Mucosa of descending colon (tissue), 3 donors: ENCODE data around the gene DDX24. TPM values are rescaled to one million over a fixed set of nuclear protein-coding genes. Genes with fewer than 3 reads are reported as not detected.

Experiments used
- ATAC-seq: fragments of 200-7000 bp; cut with Tn5 transposase; one replicate; pipeline ENCODE4 v1.9.1; 2020; ENCODE audit warnings: mild to moderate bottlenecking, moderate library complexity
- DNase-seq, 3 donors: peaks; one replicate each; pipeline ENCODE4 v3.0.0-alpha.2; 2020
- H3K36me3 ChIP-seq: fragments of 200-600 bp; one replicate; pipeline ENCODE4 v1.8.0; 2021; ENCODE audit warnings: low read depth, mild to moderate bottlenecking
- H3K4me1 ChIP-seq: fragments of 200-600 bp; one replicate; pipeline ENCODE4 v1.8.0; 2021; ENCODE audit warnings: low read depth, mild to moderate bottlenecking
- H3K4me3 ChIP-seq: fragments of 200-600 bp; one replicate; pipeline ENCODE4 v1.8.0; 2021; ENCODE audit warnings: mild to moderate bottlenecking
- H3K9me3 ChIP-seq: fragments of 200-600 bp; one replicate; pipeline ENCODE4 v1.8.0; 2021; ENCODE audit warnings: mild to moderate bottlenecking
- CTCF ChIP-seq: fragments of 200-600 bp; IDR thresholded peaks from one replicate; pipeline ENCODE4 v1.8.0; 2022; ENCODE audit warnings: antibody characterized with exemption, mild to moderate bottlenecking
- intact Hi-C, 2 donors: fragments of 100-400 bp; cut with DNase I in 1 of 2; cut with micrococcal nuclease in 1 of 2; formaldehyde crosslinking; loops; one replicate each; pipeline versions ENCODE4 v1.11.0 to v1.11.1; 2022; cut with DNase I, micrococcal nuclease
- total RNA-seq, 3 donors: library from RNA; stranded (reverse); fragmentation: NEBNext Ultra II Directional in 2 of 3; extraction: Animal tissue kit (Norgen Biotek cat#: 25700) in 2 of 3; gene quantifications; one replicate each; pipeline versions ENCODE4 v1.2.1 to v1.2.4, GENCODE V29; 2021 to 2023
- donor health status: DM: no; HTN: no; CAD: no; lungs with moderate emphysema.
- donor health status: DM: no; HTN: no; CAD: no.
- donor health status: DM: no; HTN: yes; CAD: no.

DDX24 gene
- total RNA-seq, 3 donors from 2014 or later, result 90.6 to 197 (median 107) TPM

- Histone ChIP-seq H3K4me3 (no peak overlapping the region), H3K36me3 (no peaks in the 10 kb centered on the region), H3K9me3 (no peaks in the 10 kb centered on the region), H3K4me1 (peaks cover 10% of the 10 kb centered on the region)
- no peak for DNase-seq
- ATAC-seq, result no peak
- no peak for TF ChIP-seq CTCF
- intact Hi-C loops, result no loop called here
Observed at GRCh38 chr14:94054936-94055335, 26.1 kb downstream of the DDX24 start.

- no peak for DNase-seq
- no peak for TF ChIP-seq CTCF
- Histone ChIP-seq H3K36me3 (no peaks in the 10 kb centered on the region), H3K4me1 (peaks cover 10% of the 10 kb centered on the region), H3K9me3 (no peaks in the 10 kb centered on the region), H3K4me3 (no peak overlapping the region)
- intact Hi-C loops, result no loop called here
- no peak for ATAC-seq
Observed at GRCh38 chr14:94054401-94054800, 26.6 kb downstream of the DDX24 start.

GRCh38 chr14:94052662-94053061 lies 28.3 kb downstream of the DDX24 start:
- no peak overlapping the region for H3K4me3 ChIP-seq
- ATAC-seq (no peak), DNase-seq (no peak)
- H3K9me3 ChIP-seq, result no peaks in the 10 kb centered on the region
- H3K36me3 ChIP-seq, result no peaks in the 10 kb centered on the region
- intact Hi-C loops, result no loop called here
- no peak for TF ChIP-seq CTCF
- H3K4me1 ChIP-seq, result peaks cover 7% of the 10 kb centered on the region

- intact Hi-C loops, result no loop called here
- no peak overlapping the region for H3K4me3 ChIP-seq
- H3K36me3 ChIP-seq, result no peaks in the 10 kb centered on the region
- H3K4me1 ChIP-seq, result peaks cover 3% of the 10 kb centered on the region
- no peak for ATAC-seq
- no peak for TF ChIP-seq CTCF
- no peaks in the 10 kb centered on the region for H3K9me3 ChIP-seq
- no peak for DNase-seq
Observed at GRCh38 chr14:94052199-94052598, 28.8 kb downstream of the DDX24 start.

- intact Hi-C loops, result no loop called here
Observed at GRCh38 chr14:94051779-94052178, 29.2 kb downstream of the DDX24 start.

More at GRCh38 chr14:94051779-94052178, 29.2 kb downstream of the DDX24 start:
- H3K4me1 ChIP-seq, result no peaks in the 10 kb centered on the region
- H3K4me3 ChIP-seq, result no peak overlapping the region
- TF ChIP-seq CTCF, result no peak
- no peaks in the 10 kb centered on the region for H3K36me3 ChIP-seq
- DNase-seq, result no peak
- ATAC-seq, result no peak
- no peaks in the 10 kb centered on the region for H3K9me3 ChIP-seq
